Mammary epithelial cell (primary cell): ENCODE measurements around the gene RPL39.
"Not testable (repeated sequence)": the region's sequence is repeated elsewhere in the genome, so short reads cannot be mapped to it uniquely, and the experiment has no call there.

Experiments used
- CTCF ChIP-seq, 2 donors: IDR thresholded peaks in 1 of 2; conservative IDR thresholded peaks in 1 of 2; 2 replicates each; pipeline ENCODE4 v1.5.1; 2011 to 2012; ENCODE audit warnings: inconsistent platforms in 2 of 2, low read length in 2 of 2, mild to moderate bottlenecking in 2 of 2, control low read depth in 1 of 2, low read depth in 1 of 2; ENCODE audit not compliant: insufficient read depth in 1 of 2; ENCODE audit errors: extremely low read depth in 1 of 2
- EZH2 ChIP-seq: IDR thresholded peaks from 2 replicates; pipeline ENCODE4 v1.6.1; 2012; ENCODE audit warnings: low read length, inconsistent platforms, borderline replicate concordance

GRCh38 chrX:119750751-119751150 is 40.7 kb downstream of the RPL39 start:
- not testable (repeated sequence) for TF ChIP-seq CTCF (conservative IDR thresholded peaks at IDR 0.05 in 1 of 2, IDR thresholded peaks at IDR 0.05 in 1 of 2; ENCODE audit: extremely low read depth in 1 of 2, insufficient read depth in 1 of 2, low read depth in 1 of 2, low read length in 2 of 2); EZH2
